Peyer's patch (tissue), 4 donors: ENCODE data around the gene LSMEM2.

ENCODE experiments used
- CTCF ChIP-seq, 6 experiments: fragments of 450-650 bp in 4 of 6; fragments of 200-600 bp in 2 of 6; sonication (generic) in 1 of 6; IDR thresholded peaks; one replicate each; pipeline ENCODE4 v1.5.1; 2017 to 2019; ENCODE audit warnings: antibody characterized with exemption in 6 of 6, mild to moderate bottlenecking in 3 of 6, moderate library complexity in 1 of 6
- POLR2A ChIP-seq, 2 donors: fragments of 450-650 bp; IDR thresholded peaks; one replicate each; pipeline ENCODE4 v1.5.1; 2017; ENCODE audit warnings: antibody characterized with exemption in 2 of 2, mild to moderate bottlenecking in 2 of 2, moderate library complexity in 2 of 2

GRCh38 chr3:50300681-50301254 lies 21.9 kb downstream of the LSMEM2 start:
- TF ChIP-seq CTCF (IDR thresholded peaks at IDR 0.05): no peak
- TF ChIP-seq POLR2A (IDR thresholded peaks at IDR 0.05): no peak
